ENCODE results near the gene SAMD4A.

Gene SAMD4A

GRCh38 chr14:54727929-54728328, 161.0 kb downstream of the SAMD4A start:
- H3K27ac ChIP-seq = no peak overlapping the region
- TF ChIP-seq CTCF (conservative IDR thresholded peaks at IDR 0.05) = no peak

- no peak overlapping the region for H3K27ac ChIP-seq
- TF ChIP-seq CTCF (conservative IDR thresholded peaks at IDR 0.05) = no peak
- no peak for TF ChIP-seq ZFX (IDR thresholded peaks at IDR 0.05)
These were observed 162.0 kb downstream of the SAMD4A start for GRCh38 chr14:54728700-54729527.

- TF ChIP-seq CTCF (conservative IDR thresholded peaks at IDR 0.05) = no peak
- TF ChIP-seq ZFX (IDR thresholded peaks at IDR 0.05) = no peak
- no peak overlapping the region for H3K27ac ChIP-seq
These were observed 163.4 kb downstream of the SAMD4A start for GRCh38 chr14:54730156-54730961.

- no peak for TF ChIP-seq CTCF (conservative IDR thresholded peaks at IDR 0.05)
- TF ChIP-seq ZFX (IDR thresholded peaks at IDR 0.05) = no peak
These were observed 168.0 kb downstream of the SAMD4A start for GRCh38 chr14:54734966-54735365.

DNA sequence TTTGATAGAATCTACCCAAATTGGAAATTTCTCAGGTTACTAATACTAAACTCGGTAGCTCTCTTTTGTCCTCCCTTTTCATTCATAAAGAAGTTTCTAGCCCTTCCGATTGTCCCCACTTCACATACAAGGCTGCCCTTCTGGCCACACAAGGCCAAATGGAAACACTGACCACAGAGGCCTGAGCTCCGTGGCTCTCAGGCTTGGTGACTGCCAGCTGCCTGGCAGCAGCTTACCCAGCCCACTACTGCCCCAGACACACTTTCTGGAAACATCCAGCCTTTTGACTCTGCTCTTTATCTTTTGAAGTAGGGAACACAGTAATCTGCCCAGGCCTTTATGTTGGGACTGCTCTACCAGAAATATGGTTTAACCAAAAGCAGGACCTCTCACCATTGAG, 168.5 kb downstream of the SAMD4A start:
- no peak for TF ChIP-seq CTCF (conservative IDR thresholded peaks at IDR 0.05)
- TF ChIP-seq ZFX (IDR thresholded peaks at IDR 0.05) = no peak
- no peak overlapping the region for H3K27ac ChIP-seq

More at GRCh38 chr14:54734966-54735365, 168.0 kb downstream of the SAMD4A start:
- no peak overlapping the region for H3K27ac ChIP-seq

GRCh38 chr14:54737132-54737711, 170.3 kb downstream of the SAMD4A start:
- TF ChIP-seq CTCF (conservative IDR thresholded peaks at IDR 0.05) = no peak
- TF ChIP-seq ZFX (IDR thresholded peaks at IDR 0.05) = no peak
- no peak overlapping the region for H3K27ac ChIP-seq

- TF ChIP-seq ZFX (IDR thresholded peaks at IDR 0.05) (no peak), CTCF (conservative IDR thresholded peaks at IDR 0.05) (no peak)
- H3K27ac ChIP-seq = no peak overlapping the region
These were observed 171.1 kb downstream of the SAMD4A start for GRCh38 chr14:54738009-54738408.

Measured in C4-2B (cell line).